ENCODE measurements around the gene RANBP3. TPM values are rescaled to one million over a fixed set of nuclear protein-coding genes. Genes with fewer than 3 reads are reported as not detected.

The RANBP3 gene
- total and polyA plus RNA-seq, 2 of the 8 experiments (the other 6 are each of a cell fraction or from before 2014, with no cell fraction given): 95.4 to 122 TPM

- no peak for TF ChIP-seq NANOG (IDR thresholded peaks at IDR 0.05; ENCODE audit: insufficient read depth, low read depth, low read length, poor library complexity, severe bottlenecking)
- TF ChIP-seq NRF1 (IDR thresholded peaks at IDR 0.05; ENCODE audit: low read depth, low read length): no peak
- no peak for TF ChIP-seq HDAC6 (IDR thresholded peaks at IDR 0.05; ENCODE audit: low read depth, low read length)
- no peak for TF ChIP-seq POLR2AphosphoS5 (IDR thresholded peaks at IDR 0.05; ENCODE audit: low read depth, low read length)
Observed at GRCh38 chr19:5955636-5955935, 22.4 kb downstream of the RANBP3 start (continued).

Measured in H1 (cell line).